ENCODE data around the gene ITGA2B.

DNA sequence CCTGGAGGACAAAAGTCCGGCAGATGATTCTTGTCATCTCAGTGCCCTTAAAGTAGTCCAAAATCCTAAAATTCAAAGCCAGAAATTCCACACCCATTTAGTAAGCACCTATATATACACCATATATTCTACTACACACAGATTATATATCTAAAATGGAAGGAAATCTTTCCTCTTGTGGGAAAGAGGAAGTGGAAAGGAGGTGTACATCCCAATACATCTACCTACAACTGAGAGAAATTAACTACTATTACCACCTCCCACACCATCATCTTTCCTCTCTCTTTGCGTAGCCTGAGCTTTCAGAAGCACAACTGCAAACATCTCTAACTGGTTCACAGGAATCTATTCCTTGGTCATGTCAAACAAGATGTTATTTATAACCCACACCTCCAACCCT is 5.4 kb upstream of the ITGA2B start:
- TF ChIP-seq, protein P1, sequence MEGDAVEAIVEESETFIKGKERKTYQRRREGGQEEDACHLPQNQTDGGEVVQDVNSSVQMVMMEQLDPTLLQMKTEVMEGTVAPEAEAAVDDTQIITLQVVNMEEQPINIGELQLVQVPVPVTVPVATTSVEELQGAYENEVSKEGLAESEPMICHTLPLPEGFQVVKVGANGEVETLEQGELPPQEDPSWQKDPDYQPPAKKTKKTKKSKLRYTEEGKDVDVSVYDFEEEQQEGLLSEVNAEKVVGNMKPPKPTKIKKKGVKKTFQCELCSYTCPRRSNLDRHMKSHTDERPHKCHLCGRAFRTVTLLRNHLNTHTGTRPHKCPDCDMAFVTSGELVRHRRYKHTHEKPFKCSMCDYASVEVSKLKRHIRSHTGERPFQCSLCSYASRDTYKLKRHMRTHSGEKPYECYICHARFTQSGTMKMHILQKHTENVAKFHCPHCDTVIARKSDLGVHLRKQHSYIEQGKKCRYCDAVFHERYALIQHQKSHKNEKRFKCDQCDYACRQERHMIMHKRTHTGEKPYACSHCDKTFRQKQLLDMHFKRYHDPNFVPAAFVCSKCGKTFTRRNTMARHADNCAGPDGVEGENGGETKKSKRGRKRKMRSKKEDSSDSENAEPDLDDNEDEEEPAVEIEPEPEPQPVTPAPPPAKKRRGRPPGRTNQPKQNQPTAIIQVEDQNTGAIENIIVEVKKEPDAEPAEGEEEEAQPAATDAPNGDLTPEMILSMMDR (IDR thresholded peaks at IDR 0.05; ENCODE audit: low read length), result no peak
- TF ChIP-seq EZH2 (IDR thresholded peaks at IDR 0.05; ENCODE audit: borderline replicate concordance, low read length), result no peak
